Measurements from ENCODE around the gene TLN1.
A peak's percentile ranks its signal among the peaks of the same experiment; 100 is the strongest.

Gene TLN1

DNA sequence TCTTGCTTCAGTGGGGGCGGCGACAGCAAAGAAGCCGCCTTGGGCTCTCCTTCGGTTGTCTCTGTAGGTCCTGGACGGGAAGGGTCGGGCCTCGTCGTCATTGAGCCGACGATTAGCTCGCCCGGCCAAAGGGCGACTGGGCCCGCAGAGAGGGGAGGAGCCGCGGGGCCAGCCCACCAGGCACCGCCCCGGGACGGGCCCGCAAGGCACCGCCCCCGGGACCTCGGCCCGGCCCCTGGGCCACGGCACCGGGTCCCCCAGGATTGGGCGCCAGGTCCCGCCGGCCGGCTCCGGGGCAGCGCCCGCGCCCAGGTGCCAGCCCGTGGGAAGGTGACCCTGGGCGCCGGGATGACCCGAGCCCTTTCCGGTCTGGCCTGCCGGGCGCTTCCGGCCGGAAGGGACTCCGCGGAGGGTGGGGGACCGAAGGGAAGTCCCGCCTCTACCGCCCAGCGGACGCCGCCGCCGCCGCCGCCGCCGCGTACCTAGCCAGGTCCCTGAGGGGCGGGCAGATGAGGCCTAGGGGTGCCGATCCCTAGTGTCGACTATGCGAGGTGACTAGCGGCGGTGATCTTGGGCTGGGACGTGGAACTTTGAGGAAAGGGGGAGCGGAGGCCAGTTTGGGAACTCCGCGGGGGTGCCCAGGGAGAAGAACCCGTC lies 17.0 kb upstream of the TLN1 start, which contains the start of the genes GBA2 and RGP1:
TSS of gene GBA2 (minus strand) at position 371 of the 657 bp plus-strand sequence. CDS start 524 bp downstream, outside the sequence.
TSS of gene RGP1 (plus strand) at position 430 of the 657 bp plus-strand sequence. CDS start 469 bp downstream, outside the sequence.
- DNase-seq (ENCODE audit: low read depth) = no peak
- peak within 1 kb of the TSS; percentile 90 for H3K4me3 ChIP-seq (ENCODE audit: low read depth, low read length)
- TF ChIP-seq, protein P1, sequence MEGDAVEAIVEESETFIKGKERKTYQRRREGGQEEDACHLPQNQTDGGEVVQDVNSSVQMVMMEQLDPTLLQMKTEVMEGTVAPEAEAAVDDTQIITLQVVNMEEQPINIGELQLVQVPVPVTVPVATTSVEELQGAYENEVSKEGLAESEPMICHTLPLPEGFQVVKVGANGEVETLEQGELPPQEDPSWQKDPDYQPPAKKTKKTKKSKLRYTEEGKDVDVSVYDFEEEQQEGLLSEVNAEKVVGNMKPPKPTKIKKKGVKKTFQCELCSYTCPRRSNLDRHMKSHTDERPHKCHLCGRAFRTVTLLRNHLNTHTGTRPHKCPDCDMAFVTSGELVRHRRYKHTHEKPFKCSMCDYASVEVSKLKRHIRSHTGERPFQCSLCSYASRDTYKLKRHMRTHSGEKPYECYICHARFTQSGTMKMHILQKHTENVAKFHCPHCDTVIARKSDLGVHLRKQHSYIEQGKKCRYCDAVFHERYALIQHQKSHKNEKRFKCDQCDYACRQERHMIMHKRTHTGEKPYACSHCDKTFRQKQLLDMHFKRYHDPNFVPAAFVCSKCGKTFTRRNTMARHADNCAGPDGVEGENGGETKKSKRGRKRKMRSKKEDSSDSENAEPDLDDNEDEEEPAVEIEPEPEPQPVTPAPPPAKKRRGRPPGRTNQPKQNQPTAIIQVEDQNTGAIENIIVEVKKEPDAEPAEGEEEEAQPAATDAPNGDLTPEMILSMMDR (IDR thresholded peaks at IDR 0.05; ENCODE audit: low read depth, low read length, missing control alignments) = no peak

DNA sequence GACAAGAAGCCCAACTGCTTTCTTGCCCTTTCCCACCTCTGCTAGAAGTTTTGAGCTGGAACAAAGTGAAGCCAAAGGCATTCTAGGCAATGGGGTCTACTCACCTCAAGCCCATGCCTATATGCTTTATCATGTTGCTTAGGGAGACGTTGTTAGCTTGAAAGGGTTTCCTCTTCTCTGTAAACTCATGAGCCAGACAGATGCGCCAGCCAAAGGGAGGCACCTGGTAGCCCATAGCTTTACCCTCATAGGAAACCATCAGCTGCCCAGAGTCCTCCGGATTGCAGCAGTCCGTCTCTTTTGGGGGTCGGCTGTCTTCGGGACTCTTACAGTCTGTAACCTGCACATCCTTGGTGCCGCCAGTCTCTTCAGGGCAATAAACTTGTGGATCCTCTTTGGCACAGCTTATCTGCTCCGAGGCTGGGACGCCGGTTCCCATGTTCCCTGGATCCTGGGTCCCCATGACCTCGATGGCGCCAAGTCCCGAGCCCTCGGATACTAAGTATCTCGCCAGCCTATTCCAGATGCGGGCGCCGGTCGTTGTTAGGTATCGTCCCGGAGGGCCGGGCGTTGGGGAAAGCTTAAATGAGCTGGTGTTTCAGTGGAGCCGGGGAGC lies 16.4 kb upstream of the TLN1 start:
- H3K4me3 ChIP-seq (ENCODE audit: low read depth, low read length) = peak overlapping the region; percentile 90
- DNase-seq (ENCODE audit: low read depth) = no peak
- TF ChIP-seq, protein P1 (IDR thresholded peaks at IDR 0.05; ENCODE audit: low read depth, low read length, missing control alignments) = no peak

DNA sequence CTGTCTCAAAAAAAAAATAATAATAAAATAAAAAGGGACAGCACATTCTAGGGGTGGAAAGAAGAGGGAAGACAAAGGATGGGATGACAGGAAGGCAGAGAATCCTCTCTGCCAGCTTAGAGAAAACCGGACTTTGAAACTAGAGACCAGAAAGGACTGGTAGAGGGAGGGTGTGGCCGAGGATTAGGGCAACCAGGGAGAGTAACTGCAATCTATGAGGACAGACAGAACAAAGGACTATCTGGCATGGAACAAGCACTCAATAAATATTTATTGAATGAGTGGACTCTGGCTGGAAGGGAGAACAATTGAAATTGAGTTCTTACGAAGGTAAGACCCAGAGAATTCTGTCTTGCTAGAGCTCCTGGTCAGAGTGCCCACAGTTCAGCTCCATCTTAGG lies 14.6 kb upstream of the TLN1 start:
- peak overlapping the region; percentile 90 for H3K4me3 ChIP-seq (ENCODE audit: low read depth, low read length)
- no peak for DNase-seq (ENCODE audit: low read depth)
- TF ChIP-seq, protein P1 (IDR thresholded peaks at IDR 0.05; ENCODE audit: low read depth, low read length, missing control alignments) = no peak

DNA sequence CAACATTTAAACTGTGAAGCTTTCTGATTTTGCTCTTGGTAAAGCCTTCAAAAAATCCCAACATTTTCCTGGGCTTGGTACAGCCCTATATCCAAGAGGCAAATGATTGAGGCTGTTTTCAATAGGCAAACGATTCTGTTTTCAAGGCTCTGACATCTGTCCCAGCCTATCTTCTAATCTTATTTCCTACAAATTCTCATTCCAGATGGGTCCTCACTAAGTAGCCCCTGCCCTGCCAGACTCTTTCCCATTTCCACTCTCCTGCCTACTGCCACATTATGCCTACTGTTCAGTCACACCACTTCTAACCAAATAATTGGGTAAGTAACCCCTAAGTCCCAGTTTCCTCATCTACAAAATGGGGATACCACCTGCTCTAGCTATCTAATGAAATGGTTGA lies 13.6 kb upstream of the TLN1 start:
- TF ChIP-seq, protein P1 (IDR thresholded peaks at IDR 0.05; ENCODE audit: low read depth, low read length, missing control alignments) = no peak
- no peak for DNase-seq (ENCODE audit: low read depth)
- H3K4me3 ChIP-seq (ENCODE audit: low read depth, low read length) = no peak overlapping the region

DNA sequence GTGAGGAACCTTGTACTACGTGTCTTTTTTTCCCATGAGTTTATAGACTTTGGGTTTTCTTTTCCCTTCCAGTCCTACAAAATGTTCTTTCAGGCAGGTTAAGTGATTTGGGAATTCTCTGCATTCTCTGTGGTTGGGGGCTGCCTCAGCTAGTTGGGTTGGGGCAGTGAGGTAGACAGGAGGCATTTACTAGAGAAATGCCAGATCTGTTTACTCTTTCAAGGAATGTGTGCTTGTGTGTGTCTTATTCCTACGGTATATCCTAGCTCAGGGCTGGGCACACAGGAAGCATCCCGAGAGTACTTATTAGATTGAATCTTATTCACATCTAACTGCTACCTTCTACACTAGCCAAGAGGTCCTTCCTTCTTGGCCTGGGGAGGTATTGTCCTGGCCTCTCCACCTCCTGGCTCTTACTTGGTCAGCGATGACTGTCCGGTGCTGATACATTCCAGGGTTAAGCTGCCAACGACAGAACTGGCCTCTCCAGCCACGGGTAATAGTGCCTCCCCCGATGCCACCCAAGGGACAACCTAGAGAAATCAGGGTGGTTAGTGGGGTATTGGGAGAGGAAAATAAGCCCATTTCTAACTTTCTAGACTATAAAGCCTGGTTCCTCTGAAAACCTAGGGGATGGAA lies 12.0 kb upstream of the TLN1 start:
- TF ChIP-seq, protein P1 (IDR thresholded peaks at IDR 0.05; ENCODE audit: low read depth, low read length, missing control alignments) = no peak
- no peak for DNase-seq (ENCODE audit: low read depth)

DNA sequence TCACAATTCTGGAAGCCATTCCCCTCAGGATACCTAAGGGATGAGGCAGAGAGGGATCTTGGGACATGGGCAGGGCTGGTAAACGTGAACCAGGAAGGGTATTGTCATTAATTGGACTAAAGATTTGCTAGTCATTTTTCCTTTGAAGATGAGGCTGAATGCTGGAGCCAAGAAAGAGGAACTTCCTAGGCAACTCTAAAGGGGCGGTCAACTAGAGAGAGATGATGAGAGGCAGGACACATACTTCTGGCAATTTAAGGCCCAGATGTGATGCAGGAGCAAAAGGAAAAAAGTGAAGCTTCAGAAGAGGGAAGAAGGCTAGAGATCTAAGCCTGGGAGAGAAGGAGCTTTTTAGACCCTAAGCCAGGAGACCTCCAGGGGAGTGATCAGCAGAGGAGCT lies 11.5 kb upstream of the TLN1 start:
- no peak for DNase-seq (ENCODE audit: low read depth)

More for the DNA sequence above, 12.0 kb upstream of the TLN1 start:
- H3K4me3 ChIP-seq (ENCODE audit: low read depth, low read length) = no peak overlapping the region

More for the DNA sequence above, 11.5 kb upstream of the TLN1 start:
- TF ChIP-seq, protein P1 (IDR thresholded peaks at IDR 0.05; ENCODE audit: low read depth, low read length, missing control alignments) = no peak
- no peak overlapping the region for H3K4me3 ChIP-seq (ENCODE audit: low read depth, low read length)

Measured in GM12864 (cell line).